HTR-8/SVneo (cell line): Measurements from ENCODE around the gene MYCBP2.

Experiments used
- DNase-seq: peaks from one replicate; pipeline ENCODE4 v3.0.0; 2011; ENCODE audit warnings: low spot score, mixed read lengths; ENCODE audit not compliant: insufficient read length
- FAIRE-seq: peaks from 2 replicates; lab custom pipeline; 2011; peaks lifted over from hg19 to GRCh38; lab: Jason Lieb, UNC

Gene MYCBP2

GRCh38 chr13:77138813-77139212 lies 188.1 kb downstream of the MYCBP2 start:
- FAIRE-seq = no peak
- no peak for DNase-seq

DNA sequence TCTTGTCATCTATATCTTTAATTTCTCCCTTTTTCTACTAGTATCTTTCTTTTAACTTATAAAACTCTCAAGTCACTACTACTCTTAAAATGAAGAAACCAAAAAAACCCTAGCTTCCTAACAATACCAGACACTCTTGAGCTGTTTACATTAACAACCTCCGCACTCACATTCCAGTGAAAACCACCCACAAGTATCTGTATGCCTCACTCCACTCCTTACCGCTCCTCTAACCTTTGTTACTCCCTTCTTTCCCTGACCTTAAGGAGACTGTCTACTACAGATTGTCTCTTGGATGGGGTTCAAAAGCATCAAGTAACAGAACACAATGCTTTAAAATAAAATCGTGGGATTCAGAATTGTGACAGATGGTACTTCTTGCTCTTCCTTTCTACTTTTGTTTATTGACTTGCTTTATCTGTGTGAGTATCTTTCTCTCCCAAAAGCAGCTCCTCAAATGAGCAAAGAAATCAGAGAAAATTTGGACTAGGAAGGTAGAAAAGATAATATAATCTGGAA lies 189.9 kb downstream of the MYCBP2 start:
- DNase-seq (no peak), FAIRE-seq (no peak)

- FAIRE-seq = no peak
Measured at GRCh38 chr13:77124423-77124822, 202.5 kb downstream of the MYCBP2 start.

GRCh38 chr13:77118134-77118533 lies 208.8 kb downstream of the MYCBP2 start:
- no peak for FAIRE-seq
- DNase-seq = no peak

More at GRCh38 chr13:77124423-77124822, 202.5 kb downstream of the MYCBP2 start:
- DNase-seq = no peak

DNA sequence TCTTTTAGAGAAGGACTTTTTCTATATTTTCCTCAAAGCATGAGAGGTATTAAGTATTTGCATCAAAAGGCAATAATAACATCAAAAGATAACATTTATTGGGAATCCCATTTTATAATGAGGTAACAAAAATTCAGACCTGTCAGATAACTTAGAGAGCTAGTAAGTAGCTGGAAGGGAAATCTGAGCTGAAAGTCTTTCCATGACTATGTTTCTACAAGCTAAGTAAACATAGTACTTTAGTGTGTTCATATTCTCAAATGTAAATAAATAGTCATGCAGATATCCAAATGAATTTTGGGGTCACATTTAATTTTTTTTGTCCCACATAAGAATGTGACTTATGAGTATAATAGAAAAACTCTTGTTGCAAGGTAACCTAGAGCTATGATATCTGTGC lies 212.6 kb downstream of the MYCBP2 start:
- FAIRE-seq = no peak
- no peak for DNase-seq

DNA sequence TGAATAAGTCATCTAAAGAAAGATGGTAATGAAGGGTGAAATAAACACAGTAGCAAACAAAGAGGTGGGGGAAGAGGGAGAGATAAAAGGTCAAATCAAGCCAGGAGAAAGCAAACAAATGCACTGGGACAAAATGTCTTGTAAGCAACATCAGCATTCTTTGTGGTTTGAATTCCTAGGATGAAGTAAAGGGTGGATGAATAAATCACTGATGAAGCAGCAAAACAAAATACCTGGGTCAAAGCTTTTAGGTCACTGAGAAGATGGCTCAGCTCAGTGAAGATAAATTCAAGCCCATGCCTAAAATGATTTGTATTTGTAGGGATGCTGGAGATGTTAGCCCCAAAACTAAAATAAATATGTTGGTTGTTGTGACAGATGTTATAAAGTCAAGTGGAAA lies 213.4 kb downstream of the MYCBP2 start:
- DNase-seq (no peak), FAIRE-seq (no peak)

- no peak for FAIRE-seq
- DNase-seq = no peak
Measured at GRCh38 chr13:77105051-77105450, 221.8 kb downstream of the MYCBP2 start.

DNA sequence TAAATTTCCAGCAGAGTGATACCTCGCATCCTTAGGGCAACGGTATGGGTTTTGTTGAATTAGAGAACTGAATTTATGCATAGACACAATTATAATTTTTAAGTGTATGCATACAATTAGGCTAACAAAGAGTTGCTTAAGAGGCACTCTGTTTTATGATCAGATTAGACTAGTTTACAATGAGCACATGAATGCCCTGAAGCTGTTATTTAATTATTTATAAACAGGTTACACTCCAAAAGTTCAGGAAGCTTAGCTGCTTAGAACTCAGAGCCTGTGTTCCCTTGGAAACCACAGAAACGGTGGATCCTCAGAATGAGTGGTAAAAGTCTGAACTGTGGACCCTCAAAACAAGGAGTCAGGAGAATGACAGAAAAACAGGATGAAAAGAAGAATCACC lies 227.5 kb downstream of the MYCBP2 start:
- FAIRE-seq = no peak
- DNase-seq = no peak

DNA sequence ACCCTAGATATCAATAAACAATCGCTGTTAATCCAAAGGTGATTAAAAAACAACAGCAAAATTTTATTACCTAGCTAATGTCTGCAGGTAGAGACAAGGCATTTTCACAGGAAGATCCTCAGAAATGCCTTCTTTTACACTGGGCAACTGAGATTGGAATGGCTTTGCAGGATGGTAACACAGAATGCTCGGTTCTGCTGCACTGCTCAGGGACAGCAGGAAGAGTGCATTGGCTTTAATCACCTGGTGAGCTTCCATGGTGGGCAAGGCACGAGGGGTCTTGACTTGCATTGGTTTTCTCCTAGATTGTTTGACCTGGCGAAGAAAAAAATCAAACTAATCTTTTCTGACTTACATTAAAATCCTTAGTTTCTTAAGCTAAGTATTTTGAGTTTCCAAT lies 231.6 kb downstream of the MYCBP2 start:
- no peak for DNase-seq
- FAIRE-seq = no peak

DNA sequence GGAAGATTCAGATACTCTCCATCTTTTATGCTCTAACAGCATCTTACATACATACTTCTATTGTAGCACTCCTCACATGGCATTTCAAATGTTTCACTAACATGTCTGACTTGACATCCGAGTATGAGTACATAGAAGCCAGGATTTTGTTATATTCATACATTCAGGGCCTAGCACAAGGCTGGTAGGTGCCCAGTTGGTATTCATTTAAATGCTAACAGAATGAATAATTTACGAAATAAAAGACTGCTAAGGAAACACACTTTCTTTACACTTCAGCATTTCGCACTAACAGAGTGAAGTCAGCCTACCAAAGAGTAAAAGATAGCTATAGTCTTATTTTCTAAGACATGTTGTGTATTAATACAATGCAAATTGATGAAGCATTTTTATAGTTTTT lies 232.1 kb downstream of the MYCBP2 start:
- no peak for FAIRE-seq
- DNase-seq = no peak

GRCh38 chr13:77093735-77094134 lies 233.2 kb downstream of the MYCBP2 start:
- FAIRE-seq (no peak), DNase-seq (no peak)

DNA sequence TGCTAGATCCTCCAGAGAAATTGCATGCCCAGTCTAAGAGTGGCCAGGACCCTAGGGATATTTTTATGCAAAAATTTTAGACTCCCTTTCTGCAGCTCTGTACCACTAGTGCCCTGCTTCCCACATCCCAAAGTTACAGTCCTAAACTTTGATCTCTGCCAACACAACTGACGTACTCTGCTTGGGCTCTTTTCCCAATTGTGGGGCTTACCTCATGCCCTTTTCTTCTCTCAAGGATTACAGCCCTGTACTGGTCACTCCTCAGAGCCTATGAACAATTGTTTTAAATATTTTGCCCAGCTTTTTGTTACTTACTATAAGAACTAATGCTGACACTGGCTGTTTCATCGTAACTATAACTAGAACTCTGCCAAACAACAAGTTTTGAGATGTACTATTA lies 242.1 kb downstream of the MYCBP2 start:
- DNase-seq (no peak), FAIRE-seq (no peak)

DNA sequence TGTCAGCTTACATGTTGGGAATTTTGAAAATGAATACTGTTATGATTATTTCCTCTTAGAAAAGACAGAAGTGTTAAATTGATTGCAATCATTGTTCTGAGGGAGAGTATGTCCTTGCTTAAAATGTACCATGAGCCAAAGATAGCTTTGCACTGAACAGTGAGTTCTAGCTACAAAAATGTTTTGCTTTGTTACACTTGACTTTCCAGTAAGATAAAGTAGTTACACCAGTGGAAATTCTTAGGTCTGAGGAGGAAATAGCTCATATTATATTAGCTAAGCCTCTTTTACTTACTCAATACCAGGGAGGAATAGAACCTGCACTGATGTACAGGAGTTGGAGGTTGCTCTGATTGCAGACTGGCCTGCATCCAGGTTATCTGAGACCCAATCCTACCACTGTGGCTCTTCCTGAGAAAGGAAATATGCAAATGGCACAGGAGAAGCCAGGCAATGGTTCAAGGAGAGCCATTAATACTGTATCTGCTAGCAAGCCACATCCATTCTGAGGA lies 246.9 kb downstream of the MYCBP2 start:
- no peak for DNase-seq
- no peak for FAIRE-seq

GRCh38 chr13:77067519-77067918 lies 259.4 kb downstream of the MYCBP2 start:
- no peak for DNase-seq

GRCh38 chr13:77065461-77066147 lies 261.3 kb downstream of the MYCBP2 start:
- no peak for FAIRE-seq

More at GRCh38 chr13:77067519-77067918, 259.4 kb downstream of the MYCBP2 start:
- no peak for FAIRE-seq

GRCh38 chr13:77062097-77062496 lies 264.8 kb downstream of the MYCBP2 start:
- FAIRE-seq = no peak

More at GRCh38 chr13:77065461-77066147, 261.3 kb downstream of the MYCBP2 start:
- DNase-seq = no peak

GRCh38 chr13:77061362-77061761 lies 265.5 kb downstream of the MYCBP2 start:
- DNase-seq = no peak
- no peak for FAIRE-seq

More at GRCh38 chr13:77062097-77062496, 264.8 kb downstream of the MYCBP2 start:
- no peak for DNase-seq

GRCh38 chr13:77056886-77057285 lies 270.0 kb downstream of the MYCBP2 start:
- no peak for DNase-seq
- no peak for FAIRE-seq

GRCh38 chr13:77056382-77056781 lies 270.5 kb downstream of the MYCBP2 start:
- no peak for FAIRE-seq
- DNase-seq = no peak

GRCh38 chr13:77055158-77055557 lies 271.7 kb downstream of the MYCBP2 start:
- DNase-seq (no peak), FAIRE-seq (no peak)

DNA sequence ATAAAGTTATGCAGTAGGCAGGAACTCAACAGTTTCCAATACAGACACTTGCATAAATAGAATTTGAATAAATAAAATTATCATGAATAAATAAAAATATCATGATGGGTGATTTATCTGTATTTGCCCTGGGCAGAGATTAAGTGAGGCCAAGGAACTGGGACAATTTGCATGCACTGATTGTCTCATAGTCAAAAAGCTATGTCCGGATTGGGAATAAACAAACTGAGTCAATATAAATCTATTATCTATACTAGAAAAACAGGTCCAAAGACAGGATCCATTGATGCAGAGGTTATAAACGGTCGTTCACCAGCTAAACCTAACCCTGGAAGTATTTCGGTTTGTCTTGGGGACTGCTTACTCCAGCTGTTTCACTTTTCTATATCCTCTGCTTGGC lies 273.7 kb downstream of the MYCBP2 start:
- DNase-seq (no peak), FAIRE-seq (no peak)

DNA sequence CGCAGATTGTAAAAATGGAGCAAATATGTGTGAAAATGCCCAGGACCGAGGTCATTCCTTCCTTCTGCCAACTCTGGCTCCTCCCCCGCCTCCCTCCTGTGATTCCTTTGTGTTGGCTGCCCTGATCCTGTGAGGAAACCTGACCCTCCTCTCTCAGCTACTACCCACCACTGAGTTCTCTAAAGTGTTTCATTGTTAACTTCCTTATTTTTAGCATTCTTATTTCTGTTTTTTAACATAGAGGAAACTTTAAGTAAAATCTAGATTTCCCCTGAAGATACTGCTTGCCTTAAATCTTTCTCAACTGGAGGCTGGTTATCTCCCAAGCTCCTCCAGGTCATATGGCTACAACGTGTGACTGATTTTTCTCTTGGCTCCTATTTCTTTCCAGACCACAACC lies 278.2 kb downstream of the MYCBP2 start:
- FAIRE-seq (no peak), DNase-seq (no peak)
